ENCODE results near the gene ERLEC1.

ERLEC1 gene

GRCh38 chr2:53865264-53865663 is 78.4 kb downstream of the ERLEC1 start:
- no peak overlapping the region for H4K8ac ChIP-seq (ENCODE audit: low read depth, low read length)
- no peak overlapping the region for H3K4me3 ChIP-seq (ENCODE audit: low read length in 2 of 2)
- H3K9me3 ChIP-seq (replicated peaks in 1 of 2; ENCODE audit: control insufficient read depth in 2 of 2, insufficient read depth in 1 of 2, low read depth in 1 of 2, low read length in 2 of 2), result no peaks in the 10 kb centered on the region
- no peak overlapping the region for H2BK120ac ChIP-seq (ENCODE audit: low read depth, low read length)
- H2AK5ac ChIP-seq (ENCODE audit: low read depth, low read length), result no peak overlapping the region
- no peak overlapping the region for H3K4me2 ChIP-seq (ENCODE audit: insufficient read depth, low read length, poor library complexity, severe bottlenecking)
- H3K79me1 ChIP-seq (ENCODE audit: low read depth, low read length), result no peaks in the 10 kb centered on the region
- no peak overlapping the region for H3K4ac ChIP-seq (ENCODE audit: low read length)
- no peak overlapping the region for H3K14ac ChIP-seq (ENCODE audit: low read length)
- H3K23ac ChIP-seq (ENCODE audit: low read depth, low read length, poor library complexity), result no peak overlapping the region
- H3K9ac ChIP-seq (ENCODE audit: low read depth, low read length, poor library complexity), result no peak overlapping the region
- no peak overlapping the region for H2BK15ac ChIP-seq (ENCODE audit: low read length)
- no peak overlapping the region for H2BK5ac ChIP-seq (ENCODE audit: low read length)
- H3K27ac ChIP-seq (replicated peaks; ENCODE audit: low read length), result no peak overlapping the region
- no peaks in the 10 kb centered on the region for H3K4me1 ChIP-seq (ENCODE audit: control insufficient read depth in 2 of 2, insufficient read depth in 1 of 2, low read depth in 1 of 2, low read length in 2 of 2)
- no CpG with 5 or more reads among the region's 2 CpGs for WGBS, 2 donors (ENCODE audit: extremely low coverage in 2 of 2, insufficient read length in 2 of 2, insufficient replicate concordance in 1 of 2)
- no peak overlapping the region for H2BK12ac ChIP-seq (ENCODE audit: low read length)
- H3K27me3 ChIP-seq (ENCODE audit: control insufficient read depth in 3 of 3, insufficient read depth in 3 of 3, low read depth in 1 of 3, low read length in 3 of 3), result no peaks in the 10 kb centered on the region
- no peak for DNase-seq (ENCODE audit: low spot score)
- no peak overlapping the region for H4K91ac ChIP-seq (ENCODE audit: low read depth, low read length, poor library complexity)
- H3K18ac ChIP-seq (ENCODE audit: low read length), result no peak overlapping the region
- H3K36me3 ChIP-seq (replicated peaks in 1 of 2; ENCODE audit: control insufficient read depth in 2 of 2, insufficient read depth in 2 of 2, low read length in 2 of 2), result peaks cover 7 to 95% of the 10 kb centered on the region in 2 donors
- no peak overlapping the region for H2AFZ ChIP-seq (ENCODE audit: low read length)

- Histone ChIP-seq H3K36me3 (replicated peaks in 1 of 2; ENCODE audit: control insufficient read depth in 2 of 2, insufficient read depth in 2 of 2, low read length in 2 of 2) (peaks cover 7 to 95% of the 10 kb centered on the region in 2 donors), H4K8ac (ENCODE audit: low read depth, low read length) (no peak overlapping the region)
Measured at GRCh38 chr2:53865962-53866361, 79.1 kb downstream of the ERLEC1 start.

GRCh38 chr2:53867169-53867568 is 80.3 kb downstream of the ERLEC1 start:
- DNase-seq (ENCODE audit: low spot score), result no peak
- Histone ChIP-seq H3K23ac (ENCODE audit: low read depth, low read length, poor library complexity) (no peak overlapping the region), H2AFZ (ENCODE audit: low read length) (no peak overlapping the region), H3K4me3 (ENCODE audit: low read length in 2 of 2) (no peak overlapping the region), H4K91ac (ENCODE audit: low read depth, low read length, poor library complexity) (no peak overlapping the region), H3K9ac (ENCODE audit: low read depth, low read length, poor library complexity) (no peak overlapping the region), H3K27ac (replicated peaks; ENCODE audit: low read length) (no peak overlapping the region), H2BK120ac (ENCODE audit: low read depth, low read length) (no peak overlapping the region), H4K8ac (ENCODE audit: low read depth, low read length) (no peak overlapping the region), H3K79me1 (ENCODE audit: low read depth, low read length) (no peaks in the 10 kb centered on the region), H3K4me1 (ENCODE audit: control insufficient read depth in 2 of 2, insufficient read depth in 1 of 2, low read depth in 1 of 2, low read length in 2 of 2) (no peaks in the 10 kb centered on the region), H2BK15ac (ENCODE audit: low read length) (no peak overlapping the region), H2AK5ac (ENCODE audit: low read depth, low read length) (no peak overlapping the region), H2BK5ac (ENCODE audit: low read length) (no peak overlapping the region), H2BK12ac (ENCODE audit: low read length) (no peak overlapping the region), H3K4ac (ENCODE audit: low read length) (no peak overlapping the region), H3K36me3 (replicated peaks in 1 of 2; ENCODE audit: control insufficient read depth in 2 of 2, insufficient read depth in 2 of 2, low read length in 2 of 2) (peaks cover 7 to 95% of the 10 kb centered on the region in 2 donors), H3K27me3 (ENCODE audit: control insufficient read depth in 3 of 3, insufficient read depth in 3 of 3, low read depth in 1 of 3, low read length in 3 of 3) (no peaks in the 10 kb centered on the region), H3K14ac (ENCODE audit: low read length) (no peak overlapping the region), H3K4me2 (ENCODE audit: insufficient read depth, low read length, poor library complexity, severe bottlenecking) (no peak overlapping the region), H3K18ac (ENCODE audit: low read length) (no peak overlapping the region), H3K9me3 (replicated peaks in 1 of 2; ENCODE audit: control insufficient read depth in 2 of 2, insufficient read depth in 1 of 2, low read depth in 1 of 2, low read length in 2 of 2) (no peaks in the 10 kb centered on the region)
- WGBS, 2 donors (ENCODE audit: extremely low coverage in 2 of 2, insufficient read length in 2 of 2, insufficient replicate concordance in 1 of 2), result no CpG with 5 or more reads among the region's 5 CpGs

More at GRCh38 chr2:53865962-53866361, 79.1 kb downstream of the ERLEC1 start:
- H2AK5ac ChIP-seq (ENCODE audit: low read depth, low read length), result no peak overlapping the region
- H3K79me1 ChIP-seq (ENCODE audit: low read depth, low read length), result no peaks in the 10 kb centered on the region
- H2AFZ ChIP-seq (ENCODE audit: low read length), result no peak overlapping the region
- H3K4ac ChIP-seq (ENCODE audit: low read length), result no peak overlapping the region
- no peak overlapping the region for H2BK12ac ChIP-seq (ENCODE audit: low read length)
- no peaks in the 10 kb centered on the region for H3K4me1 ChIP-seq (ENCODE audit: control insufficient read depth in 2 of 2, insufficient read depth in 1 of 2, low read depth in 1 of 2, low read length in 2 of 2)
- H2BK15ac ChIP-seq (ENCODE audit: low read length), result no peak overlapping the region
- H3K18ac ChIP-seq (ENCODE audit: low read length), result no peak overlapping the region
- no peak overlapping the region for H3K9ac ChIP-seq (ENCODE audit: low read depth, low read length, poor library complexity)
- no peak overlapping the region for H3K23ac ChIP-seq (ENCODE audit: low read depth, low read length, poor library complexity)
- H3K9me3 ChIP-seq (replicated peaks in 1 of 2; ENCODE audit: control insufficient read depth in 2 of 2, insufficient read depth in 1 of 2, low read depth in 1 of 2, low read length in 2 of 2), result no peaks in the 10 kb centered on the region
- no peak overlapping the region for H3K14ac ChIP-seq (ENCODE audit: low read length)
- no peak overlapping the region for H3K4me3 ChIP-seq (ENCODE audit: low read length in 2 of 2)
- H3K27ac ChIP-seq (replicated peaks; ENCODE audit: low read length), result no peak overlapping the region
- no peak for DNase-seq (ENCODE audit: low spot score)
- H3K27me3 ChIP-seq (ENCODE audit: control insufficient read depth in 3 of 3, insufficient read depth in 3 of 3, low read depth in 1 of 3, low read length in 3 of 3), result no peaks in the 10 kb centered on the region
- no peak overlapping the region for H4K91ac ChIP-seq (ENCODE audit: low read depth, low read length, poor library complexity)
- no peak overlapping the region for H3K4me2 ChIP-seq (ENCODE audit: insufficient read depth, low read length, poor library complexity, severe bottlenecking)
- WGBS, 2 donors (ENCODE audit: extremely low coverage in 2 of 2, insufficient read length in 2 of 2, insufficient replicate concordance in 1 of 2), result no CpG with 5 or more reads among the region's 5 CpGs
- no peak overlapping the region for H2BK120ac ChIP-seq (ENCODE audit: low read depth, low read length)
- H2BK5ac ChIP-seq (ENCODE audit: low read length), result no peak overlapping the region

GRCh38 chr2:53867773-53868172 is 80.9 kb downstream of the ERLEC1 start:
- no peaks in the 10 kb centered on the region for H3K9me3 ChIP-seq (replicated peaks in 1 of 2; ENCODE audit: control insufficient read depth in 2 of 2, insufficient read depth in 1 of 2, low read depth in 1 of 2, low read length in 2 of 2)
- no peak overlapping the region for H2AK5ac ChIP-seq (ENCODE audit: low read depth, low read length)
- no peaks in the 10 kb centered on the region for H3K79me1 ChIP-seq (ENCODE audit: low read depth, low read length)
- no peak overlapping the region for H3K27ac ChIP-seq (replicated peaks; ENCODE audit: low read length)
- H2AFZ ChIP-seq (ENCODE audit: low read length), result no peak overlapping the region
- H3K4me2 ChIP-seq (ENCODE audit: insufficient read depth, low read length, poor library complexity, severe bottlenecking), result no peak overlapping the region
- H3K4me1 ChIP-seq (ENCODE audit: control insufficient read depth in 2 of 2, insufficient read depth in 1 of 2, low read depth in 1 of 2, low read length in 2 of 2), result no peaks in the 10 kb centered on the region
- H3K14ac ChIP-seq (ENCODE audit: low read length), result no peak overlapping the region
- H2BK15ac ChIP-seq (ENCODE audit: low read length), result no peak overlapping the region
- peaks cover 7 to 93% of the 10 kb centered on the region in 2 donors for H3K36me3 ChIP-seq (replicated peaks in 1 of 2; ENCODE audit: control insufficient read depth in 2 of 2, insufficient read depth in 2 of 2, low read length in 2 of 2)
- H3K23ac ChIP-seq (ENCODE audit: low read depth, low read length, poor library complexity), result no peak overlapping the region
- H4K8ac ChIP-seq (ENCODE audit: low read depth, low read length), result no peak overlapping the region
- WGBS, 2 donors (ENCODE audit: extremely low coverage in 2 of 2, insufficient read length in 2 of 2, insufficient replicate concordance in 1 of 2), result no CpG with 5 or more reads among the region's 2 CpGs
- no peak overlapping the region for H3K4me3 ChIP-seq (ENCODE audit: low read length in 2 of 2)
- H2BK12ac ChIP-seq (ENCODE audit: low read length), result no peak overlapping the region
- DNase-seq (ENCODE audit: low spot score), result no peak
- H3K18ac ChIP-seq (ENCODE audit: low read length), result no peak overlapping the region
- no peak overlapping the region for H4K91ac ChIP-seq (ENCODE audit: low read depth, low read length, poor library complexity)
- no peak overlapping the region for H3K4ac ChIP-seq (ENCODE audit: low read length)
- no peaks in the 10 kb centered on the region for H3K27me3 ChIP-seq (ENCODE audit: control insufficient read depth in 3 of 3, insufficient read depth in 3 of 3, low read depth in 1 of 3, low read length in 3 of 3)
- H2BK5ac ChIP-seq (ENCODE audit: low read length), result no peak overlapping the region
- no peak overlapping the region for H3K9ac ChIP-seq (ENCODE audit: low read depth, low read length, poor library complexity)
- no peak overlapping the region for H2BK120ac ChIP-seq (ENCODE audit: low read depth, low read length)

All from neuronal stem cell (in vitro differentiated cells).